Psoas muscle (tissue), 8 donors: ENCODE measurements around the gene AUTS2. TPM values are rescaled to one million over a fixed set of nuclear protein-coding genes. Genes with fewer than 3 reads are reported as not detected.

Experiments used
- ATAC-seq, 4 donors: fragments of 200-7000 bp; cut with Tn5 transposase; one replicate each; pipeline ENCODE4 v1.9.1; 2020; ENCODE audit warnings: moderate library complexity in 3 of 4, mild to moderate bottlenecking in 2 of 4
- DNase-seq, 2 donors: peaks; one replicate each; pipeline ENCODE4 v3.0.0-alpha.2; 2020
- H3K27ac ChIP-seq: fragments of 200-600 bp; one replicate; pipeline ENCODE4 v1.8.0; 2022
- H3K27me3 ChIP-seq, 3 donors: fragments of 200-600 bp in 1 of 3; one replicate each; pipeline versions ENCODE4 v1.6.1 to v1.8.0; 2013 to 2022; ENCODE audit warnings: low read length in 2 of 3, mild to moderate bottlenecking in 2 of 3, moderate library complexity in 1 of 3; ENCODE audit not compliant: insufficient read depth in 3 of 3
- H3K36me3 ChIP-seq, 2 donors: fragments of 200-600 bp in 1 of 2; one replicate each; pipeline versions ENCODE4 v1.6.1 to v1.8.0; 2013 to 2022; ENCODE audit warnings: low read depth in 1 of 2, mild to moderate bottlenecking in 1 of 2, moderate library complexity in 1 of 2; ENCODE audit not compliant: insufficient read depth in 1 of 2
- H3K4me1 ChIP-seq: fragments of 200-600 bp; one replicate; pipeline ENCODE4 v1.8.0; 2022
- H3K4me3 ChIP-seq: fragments of 200-600 bp; one replicate; pipeline ENCODE4 v1.8.0; 2022; ENCODE audit warnings: mild to moderate bottlenecking
- H3K9me3 ChIP-seq: fragments of 200-600 bp; one replicate; pipeline ENCODE4 v1.8.0; 2022
- WGBS, 3 donors: extraction: QIAGEN DNeasy Blood & Tissue Kit; methylation state at CpG; one replicate each; pipeline versions ENCODE4 v1.1.6 to v1.1.7; 2013; 5-methylcytosine and 5-hydroxymethylcytosine counted together
- intact Hi-C, 2 donors: fragments of 100-400 bp; cut with DNase I; formaldehyde crosslinking; loops; one replicate each; pipeline versions ENCODE4 v1.11.0 to v1.14.2; 2022
- polyA plus RNA-seq, 3 donors: library from polyadenylated mRNA; stranded (reverse); fragments of 200-250 nt; gene quantifications; one replicate each; pipeline ENCODE4 v1.2.3, GENCODE V29; 2013
- total RNA-seq, 4 donors: library from RNA; stranded (reverse); fragmentation: NEBNext Ultra II Directional in 2 of 4; extraction: Animal tissue kit (Norgen Biotek cat#: 25700) in 2 of 4; gene quantifications; one replicate each; pipeline versions ENCODE4 v1.2.1 to v1.2.4, GENCODE V29; 2021 to 2023
- TF ChIP-seq, protein P1 (sequence below): fragments of 200-600 bp; IDR thresholded peaks from one replicate; pipeline ENCODE4 v1.8.0; 2022; ENCODE audit warnings: antibody characterized with exemption
- donor health status: healthy with polysubstance abuse.
- donor health status: DM: no; HTN: no; CAD: no; lungs with moderate emphysema.
- donor health status: Bipolar disorder and iron deficiency.
- donor health status: healthy.
- donor health status: DM: yes; HTN: yes; CAD: no.
- donor health status: DM: no; HTN: no; CAD: no.
- donor health status: DM: no; HTN: no; CAD: no.
- donor health status: DM: yes; HTN: yes; CAD: no.

AUTS2 gene
- total and polyA plus RNA-seq, 7 donors = 5.0 to 33.5 (median 14.3) TPM

DNA sequence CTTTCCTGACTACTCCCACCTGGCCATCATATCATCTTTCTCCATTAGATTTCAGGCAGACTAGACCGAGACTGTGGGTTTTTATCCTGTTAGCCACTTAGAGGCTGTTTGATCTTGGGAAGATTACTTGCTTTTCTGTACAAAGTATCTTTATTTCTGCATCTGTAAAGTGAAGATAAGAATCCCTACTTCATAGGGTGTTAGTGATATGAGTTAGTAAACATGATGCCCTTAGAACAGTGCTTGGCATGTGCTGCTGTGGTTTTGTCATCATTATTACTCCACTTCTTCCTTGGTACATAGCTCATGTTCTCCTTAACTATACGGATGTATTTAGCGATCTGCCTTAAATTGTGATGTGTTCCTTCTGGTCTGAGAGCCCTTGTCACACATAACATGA is 165.2 kb downstream of the AUTS2 start:
- TF ChIP-seq, protein P1, sequence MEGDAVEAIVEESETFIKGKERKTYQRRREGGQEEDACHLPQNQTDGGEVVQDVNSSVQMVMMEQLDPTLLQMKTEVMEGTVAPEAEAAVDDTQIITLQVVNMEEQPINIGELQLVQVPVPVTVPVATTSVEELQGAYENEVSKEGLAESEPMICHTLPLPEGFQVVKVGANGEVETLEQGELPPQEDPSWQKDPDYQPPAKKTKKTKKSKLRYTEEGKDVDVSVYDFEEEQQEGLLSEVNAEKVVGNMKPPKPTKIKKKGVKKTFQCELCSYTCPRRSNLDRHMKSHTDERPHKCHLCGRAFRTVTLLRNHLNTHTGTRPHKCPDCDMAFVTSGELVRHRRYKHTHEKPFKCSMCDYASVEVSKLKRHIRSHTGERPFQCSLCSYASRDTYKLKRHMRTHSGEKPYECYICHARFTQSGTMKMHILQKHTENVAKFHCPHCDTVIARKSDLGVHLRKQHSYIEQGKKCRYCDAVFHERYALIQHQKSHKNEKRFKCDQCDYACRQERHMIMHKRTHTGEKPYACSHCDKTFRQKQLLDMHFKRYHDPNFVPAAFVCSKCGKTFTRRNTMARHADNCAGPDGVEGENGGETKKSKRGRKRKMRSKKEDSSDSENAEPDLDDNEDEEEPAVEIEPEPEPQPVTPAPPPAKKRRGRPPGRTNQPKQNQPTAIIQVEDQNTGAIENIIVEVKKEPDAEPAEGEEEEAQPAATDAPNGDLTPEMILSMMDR = no peak
- Histone ChIP-seq H3K4me1 (no peaks in the 10 kb centered on the region), H3K4me3 (no peak overlapping the region), H3K36me3 (no peaks in the 10 kb centered on the region), H3K27me3 (no peaks in the 10 kb centered on the region), H3K9me3 (no peaks in the 10 kb centered on the region), H3K27ac (no peak overlapping the region)
- 85 to 93% (median 87%) methylated on average over 3 of the region's 3 CpGs for WGBS, 3 donors
- no peak for DNase-seq
- intact Hi-C loops = no loop called here
- ATAC-seq = no peak

DNA sequence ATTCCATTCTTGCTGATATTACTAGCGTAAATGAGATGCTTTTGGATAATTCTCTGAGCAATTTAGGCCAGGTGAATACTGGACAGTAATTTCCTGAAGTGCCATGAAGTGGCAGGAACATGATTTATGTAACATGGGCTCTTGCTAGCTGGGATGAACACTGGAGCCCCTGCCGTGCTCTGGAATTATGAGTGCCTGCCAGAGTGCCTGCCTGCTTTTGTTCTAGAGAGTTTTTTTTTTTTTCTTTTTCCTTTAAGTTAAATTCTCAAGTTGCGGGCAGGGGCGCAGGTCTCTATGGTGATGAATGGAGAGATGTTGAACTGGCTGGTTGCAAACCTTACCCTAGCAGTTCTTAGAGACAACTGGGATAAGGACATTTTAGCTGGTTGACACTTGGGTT is 165.9 kb downstream of the AUTS2 start:
- ATAC-seq (no peak), DNase-seq (no peak)
- H3K4me3 ChIP-seq = no peak overlapping the region
- no peak overlapping the region for H3K27ac ChIP-seq
- 82 to 86% (median 86%) methylated on average over 4 of the region's 4 CpGs for WGBS, 3 donors
- TF ChIP-seq, protein P1 = no peak
- intact Hi-C loops = no loop called here
- H3K27me3 ChIP-seq = no peaks in the 10 kb centered on the region
- H3K4me1 ChIP-seq = no peaks in the 10 kb centered on the region
- no peaks in the 10 kb centered on the region for H3K9me3 ChIP-seq
- H3K36me3 ChIP-seq = no peaks in the 10 kb centered on the region

DNA sequence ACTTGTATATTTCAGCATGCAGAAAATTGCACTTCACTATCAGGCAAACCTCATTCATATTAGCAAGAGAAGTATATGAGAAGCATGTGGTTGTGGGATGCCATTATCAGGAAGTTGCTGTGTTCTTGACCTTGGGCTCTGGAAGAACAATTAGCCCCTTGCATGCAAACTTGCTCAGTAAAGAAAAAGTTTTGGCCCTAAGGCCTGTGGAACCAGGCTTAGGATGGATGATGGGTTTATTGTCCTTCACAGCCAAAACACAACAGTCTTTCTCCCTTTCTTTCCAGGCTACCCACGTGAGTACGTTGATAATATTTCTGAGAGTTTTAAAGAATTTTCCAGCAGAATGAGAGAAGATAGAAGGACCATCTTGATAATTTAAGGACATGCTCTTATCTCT is 166.4 kb downstream of the AUTS2 start:
- DNase-seq (no peak), ATAC-seq (no peak)
- 77 to 95% (median 93%) methylated on average over 2 of the region's 2 CpGs for WGBS, 3 donors
- no peak overlapping the region for H3K27ac ChIP-seq
- no peaks in the 10 kb centered on the region for H3K36me3 ChIP-seq
- intact Hi-C loops = no loop called here
- TF ChIP-seq, protein P1 = no peak
- no peaks in the 10 kb centered on the region for H3K27me3 ChIP-seq
- H3K9me3 ChIP-seq = no peaks in the 10 kb centered on the region
- no peak overlapping the region for H3K4me3 ChIP-seq
- no peaks in the 10 kb centered on the region for H3K4me1 ChIP-seq

DNA sequence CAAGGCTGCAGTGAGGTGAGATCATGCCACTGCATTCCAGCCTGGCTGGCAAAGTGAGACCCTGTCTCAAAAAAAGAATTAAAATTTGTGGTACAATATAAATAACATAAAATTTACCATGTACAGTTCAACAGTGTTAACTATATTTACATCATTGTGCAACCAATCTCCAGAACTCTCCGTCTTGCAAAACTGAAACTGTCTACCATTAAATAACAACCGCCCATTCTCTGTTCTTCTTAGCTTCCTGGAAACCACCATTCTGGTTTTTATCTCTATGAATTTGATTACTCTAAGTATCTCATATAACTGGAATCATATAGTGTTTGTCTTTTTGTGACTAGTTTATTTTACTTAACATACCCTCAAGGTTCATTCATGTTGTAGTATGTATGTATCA is 167.6 kb downstream of the AUTS2 start:
- no peak for ATAC-seq
- intact Hi-C loops = no loop called here
- 94 to 98% (median 95%) methylated on average over 2 of the region's 2 CpGs for WGBS, 3 donors
- H3K9me3 ChIP-seq = no peaks in the 10 kb centered on the region
- H3K4me3 ChIP-seq = no peak overlapping the region
- DNase-seq = no peak
- no peaks in the 10 kb centered on the region for H3K4me1 ChIP-seq
- TF ChIP-seq, protein P1 = no peak
- no peaks in the 10 kb centered on the region for H3K36me3 ChIP-seq
- no peaks in the 10 kb centered on the region for H3K27me3 ChIP-seq
- H3K27ac ChIP-seq = no peak overlapping the region

DNA sequence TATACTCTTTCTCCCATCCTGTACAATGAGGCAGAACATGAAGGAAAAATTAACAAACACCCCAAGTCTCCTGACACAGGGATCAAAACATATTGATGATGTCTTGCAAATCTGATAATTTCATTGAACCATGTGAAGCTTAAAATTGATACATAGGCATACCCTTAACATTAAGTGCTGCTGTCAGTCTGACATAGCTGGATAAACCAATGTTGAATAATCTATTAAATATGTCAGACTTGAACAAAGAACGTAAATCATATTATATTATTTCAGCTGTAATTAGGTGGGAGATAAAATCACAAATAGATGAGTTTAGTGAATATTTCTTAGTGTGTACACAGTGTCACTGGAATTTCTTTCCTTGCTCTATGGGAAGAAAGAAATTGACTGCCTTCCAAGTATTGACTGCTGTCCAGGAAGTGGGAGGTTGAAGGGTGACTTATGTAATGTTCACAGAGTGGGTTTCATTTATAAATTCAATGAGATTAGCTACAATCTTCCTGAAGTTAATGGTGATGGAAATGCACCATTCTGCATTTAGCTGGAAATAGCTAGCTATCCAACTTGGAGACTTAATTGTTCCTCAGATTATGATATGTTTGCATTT is 170.8 kb downstream of the AUTS2 start:
- H3K4me1 ChIP-seq = peaks cover 3% of the 10 kb centered on the region
- ATAC-seq (no peak), DNase-seq (no peak)
- H3K27me3 ChIP-seq = no peaks in the 10 kb centered on the region
- 66 to 73% (median 69%) methylated on average over 1 of the region's 1 CpG for whole genome bisulfite sequencing, 3 donors
- H3K9me3 ChIP-seq = no peaks in the 10 kb centered on the region
- H3K4me3 ChIP-seq = no peak overlapping the region
- intact Hi-C loops = no loop called here
- H3K36me3 ChIP-seq = no peaks in the 10 kb centered on the region
- TF ChIP-seq, protein P1 = no peak
- no peak overlapping the region for H3K27ac ChIP-seq
